ENCODE results near the gene GALNT18. TPM values are rescaled to one million over a fixed set of nuclear protein-coding genes. Genes with fewer than 3 reads are reported as not detected.

The GALNT18 gene
- polyA plus RNA-seq, 1 experiment: 4.8 TPM

GRCh38 chr11:11494348-11494747, 127.5 kb downstream of the GALNT18 start:
- DNase-seq (ENCODE audit: low read depth, low spot score): no peak
- CTCF ChIA-PET: interaction anchor here (1.7 kb wide), 1 partner anchor 12 kb away, joined by 5 read pairs; no protein-coding TSS in a partner anchor
- H3K9me3 ChIP-seq (ENCODE audit: control insufficient read depth, insufficient read depth, low read length): no peaks in the 10 kb centered on the region
- H3K27ac ChIP-seq (ENCODE audit: low read depth, low read length): no peak overlapping the region
- TF ChIP-seq CTCF (IDR thresholded peaks at IDR 0.05; ENCODE audit: low read depth, low read length): no peak
- no peak overlapping the region for H3K4me3 ChIP-seq (ENCODE audit: low read depth, low read length)
- POLR2A ChIA-PET: no interaction called here
- H3K27me3 ChIP-seq (ENCODE audit: control insufficient read depth, insufficient read depth, low read length): peaks cover 7% of the 10 kb centered on the region

GRCh38 chr11:11493698-11494097, 128.1 kb downstream of the GALNT18 start:
- Histone ChIP-seq H3K9me3 (ENCODE audit: control insufficient read depth, insufficient read depth, low read length) (no peaks in the 10 kb centered on the region), H3K4me3 (ENCODE audit: low read depth, low read length) (no peak overlapping the region), H3K27me3 (ENCODE audit: control insufficient read depth, insufficient read depth, low read length) (peaks cover 7% of the 10 kb centered on the region), H3K27ac (ENCODE audit: low read depth, low read length) (no peak overlapping the region)
- ChIA-PET POLR2A (no interaction called here), CTCF (interaction anchor here (1.7 kb wide), 1 partner anchor 12 kb away, joined by 5 read pairs; no protein-coding TSS in a partner anchor)
- DNase-seq (ENCODE audit: low read depth, low spot score): no peak
- no peak for TF ChIP-seq CTCF (IDR thresholded peaks at IDR 0.05; ENCODE audit: low read depth, low read length)

GRCh38 chr11:11491589-11491988, 130.2 kb downstream of the GALNT18 start:
- CTCF ChIA-PET: no interaction called here
- no peak for TF ChIP-seq CTCF (IDR thresholded peaks at IDR 0.05; ENCODE audit: low read depth, low read length)
- Histone ChIP-seq H3K27ac (ENCODE audit: low read depth, low read length) (no peak overlapping the region), H3K9me3 (ENCODE audit: control insufficient read depth, insufficient read depth, low read length) (no peaks in the 10 kb centered on the region), H3K4me3 (ENCODE audit: low read depth, low read length) (no peak overlapping the region), H3K27me3 (ENCODE audit: control insufficient read depth, insufficient read depth, low read length) (peaks cover 7% of the 10 kb centered on the region)
- DNase-seq (ENCODE audit: low read depth, low spot score): no peak
- POLR2A ChIA-PET: no interaction called here

- no peak for DNase-seq (ENCODE audit: low read depth, low spot score)
- H3K27ac ChIP-seq (ENCODE audit: low read depth, low read length): no peak overlapping the region
- ChIA-PET POLR2A (no interaction called here), CTCF (no interaction called here)
- no peaks in the 10 kb centered on the region for H3K9me3 ChIP-seq (ENCODE audit: control insufficient read depth, insufficient read depth, low read length)
- peaks cover 4% of the 10 kb centered on the region for H3K27me3 ChIP-seq (ENCODE audit: control insufficient read depth, insufficient read depth, low read length)
- TF ChIP-seq CTCF (IDR thresholded peaks at IDR 0.05; ENCODE audit: low read depth, low read length): no peak
- no peak overlapping the region for H3K4me3 ChIP-seq (ENCODE audit: low read depth, low read length)
These were observed 130.8 kb downstream of the GALNT18 start for GRCh38 chr11:11491014-11491413.

GRCh38 chr11:11486423-11486822, 135.4 kb downstream of the GALNT18 start:
- TF ChIP-seq CTCF (IDR thresholded peaks at IDR 0.05; ENCODE audit: low read depth, low read length): no peak
- H3K27me3 ChIP-seq (ENCODE audit: control insufficient read depth, insufficient read depth, low read length): no peaks in the 10 kb centered on the region
- no peak overlapping the region for H3K4me3 ChIP-seq (ENCODE audit: low read depth, low read length)
- POLR2A ChIA-PET: no interaction called here
- H3K9me3 ChIP-seq (ENCODE audit: control insufficient read depth, insufficient read depth, low read length): no peaks in the 10 kb centered on the region
- CTCF ChIA-PET: no interaction called here
- DNase-seq (ENCODE audit: low read depth, low spot score): no peak
- H3K27ac ChIP-seq (ENCODE audit: low read depth, low read length): no peak overlapping the region

All from AG04450 (cell line).